GM23248 (cell line): ENCODE results near the gene KREMEN1. TPM values are rescaled to one million over a fixed set of nuclear protein-coding genes. Genes with fewer than 3 reads are reported as not detected.
"Not testable (repeated sequence)": the region's sequence is repeated elsewhere in the genome, so short reads cannot be mapped to it uniquely, and the experiment has no call there.

ENCODE experiments used
- DNase-seq: peaks from one replicate; pipeline ENCODE4 v3.0.0-alpha.2; 2015
- H2AFZ ChIP-seq: fragments of 200-600 bp; sonication (generic); 2 replicates; pipeline ENCODE4 v1.6.1; 2016; ENCODE audit warnings: antibody characterized with exemption
- H3F3A ChIP-seq: fragments of 200-600 bp; sonication (generic); 2 replicates; pipeline ENCODE4 v1.6.1; 2016; ENCODE audit warnings: mild to moderate bottlenecking, antibody characterized with exemption, mixed run types; ENCODE audit not compliant: insufficient read depth
- H3K27ac ChIP-seq: fragments of 200-600 bp; sonication (generic); 2 replicates; pipeline ENCODE4 v1.5.1; 2016; ENCODE audit warnings: mild to moderate bottlenecking
- H3K27me3 ChIP-seq: fragments of 200-600 bp; sonication (generic); replicated peaks from 2 replicates; pipeline ENCODE4 v1.6.1; 2016; ENCODE audit warnings: mild to moderate bottlenecking; ENCODE audit not compliant: insufficient read depth
- H3K36me3 ChIP-seq: fragments of 200-600 bp; sonication (generic); 2 replicates; pipeline ENCODE4 v1.6.1; 2016; ENCODE audit warnings: low read depth, mild to moderate bottlenecking
- H3K4me1 ChIP-seq: fragments of 200-600 bp; sonication (generic); 2 replicates; pipeline ENCODE4 v1.6.1; 2016; ENCODE audit warnings: mild to moderate bottlenecking; ENCODE audit not compliant: insufficient read depth
- H3K4me2 ChIP-seq: fragments of 200-600 bp; sonication (generic); one replicate; pipeline ENCODE4 v1.6.1; 2016; ENCODE audit warnings: mild to moderate bottlenecking; ENCODE audit not compliant: unreplicated experiment
- H3K4me3 ChIP-seq: fragments of 200-600 bp; sonication (generic); 2 replicates; pipeline ENCODE4 v1.5.1; 2016; ENCODE audit warnings: mild to moderate bottlenecking
- H3K79me2 ChIP-seq: fragments of 200-600 bp; sonication (generic); 2 replicates; pipeline ENCODE4 v1.6.1; 2016; ENCODE audit warnings: mild to moderate bottlenecking; ENCODE audit not compliant: insufficient read depth
- H3K9ac ChIP-seq: fragments of 200-600 bp; sonication (generic); 2 replicates; pipeline ENCODE4 v1.6.1; 2016; ENCODE audit warnings: mild to moderate bottlenecking
- H3K9me2 ChIP-seq: fragments of 200-600 bp; sonication (generic); 2 replicates; pipeline ENCODE4 v1.6.1; 2016; ENCODE audit warnings: mixed run types, mild to moderate bottlenecking, moderate library complexity; ENCODE audit not compliant: insufficient read depth
- H3K9me3 ChIP-seq: fragments of 200-600 bp; sonication (generic); one replicate; pipeline ENCODE4 v1.6.1; 2017; ENCODE audit warnings: low read depth
- H4K20me1 ChIP-seq: fragments of 200-600 bp; sonication (generic); 2 replicates; pipeline ENCODE4 v1.6.0; 2016; ENCODE audit not compliant: insufficient read depth
- EZH2 ChIP-seq: fragments of 200-600 bp; sonication (generic); IDR thresholded peaks from 2 replicates; pipeline ENCODE4 v1.6.1; 2018; ENCODE audit warnings: antibody characterized with exemption, mild to moderate bottlenecking; ENCODE audit not compliant: insufficient read depth, poor library complexity, severe bottlenecking
- EZH2phosphoT487 ChIP-seq: fragments of 200-600 bp; sonication (generic); IDR thresholded peaks from 2 replicates; pipeline ENCODE4 v1.6.1; 2018; ENCODE audit warnings: antibody characterized with exemption, moderate library complexity, mild to moderate bottlenecking, low read depth; ENCODE audit not compliant: insufficient read depth
- WGBS, 2 experiments: methylation state at CpG; one replicate each; pipeline ENCODE4 v1.1.6; 2015 to 2017; ENCODE audit warnings: low lambda C conversion rate in 2 of 2, low coverage in 1 of 2; ENCODE audit errors: missing lambda C conversion rate in 2 of 2; 5-methylcytosine and 5-hydroxymethylcytosine counted together
- in situ Hi-C: fragments of 300-500 bp; cut with MboI; formaldehyde crosslinking; loops from 2 replicates; pipeline ENCODE4 v1.15.0; 2020
- polyA plus RNA-seq: library from polyadenylated mRNA; unstranded; fragments of >200 nt; fragmentation: Nextera tagmentation; extraction: Ambion mirVana; gene quantifications from 2 replicates; pipeline ENCODE4 v1.2.1, GENCODE V29; 2016
- total RNA-seq: library from RNA; depleted of rRNA; stranded (reverse); fragments of >200 nt; shearing (Covaris generic); gene quantifications from 2 replicates; pipeline ENCODE4 v1.2.3, GENCODE V29; 2014

KREMEN1 gene
- total and polyA plus RNA-seq, 2 experiments from 2014 or later: 4.3 to 4.4 TPM

GRCh38 chr22:29117799-29118477 is 45.1 kb downstream of the KREMEN1 start:
- Histone ChIP-seq H3K36me3 (no peaks in the 10 kb centered on the region), H3K27ac (no peak overlapping the region), H3K4me1 (peaks cover 4% of the 10 kb centered on the region), H3F3A (peaks cover 7% of the 10 kb centered on the region; the same call in 1 of the 2 replicates), H3K4me2 (no peak overlapping the region), H3K9ac (no peak overlapping the region), H3K4me3 (no peak overlapping the region), H2AFZ (no peak overlapping the region), H4K20me1 (no peaks in the 10 kb centered on the region), H3K9me2 (no peaks in the 10 kb centered on the region), H3K9me3 (no peaks in the 10 kb centered on the region), H3K79me2 (no peaks in the 10 kb centered on the region), H3K27me3 (no peaks in the 10 kb centered on the region)
- in situ Hi-C loops: no loop called here
- DNase-seq: peak; percentile 48
- TF ChIP-seq EZH2phosphoT487 (no peak), EZH2 (no peak)
- 81 to 85% methylated on average over 6 of the region's 6 CpGs for WGBS, 2 experiments

- in situ Hi-C loops, H4K20me1 ChIP-seq, H3F3A ChIP-seq, DNase-seq, H3K9me2 ChIP-seq, H3K36me3 ChIP-seq, H3K27me3 ChIP-seq, H3K27ac ChIP-seq, H2AFZ ChIP-seq, H3K4me3 ChIP-seq, H3K9me3 ChIP-seq, H3K4me2 ChIP-seq, H3K9ac ChIP-seq, H3K4me1 ChIP-seq, H3K79me2 ChIP-seq: not testable (repeated sequence)
- WGBS, 2 experiments: 60 to 83% methylated on average over 4 to 6 of the region's 7 CpGs
Observed at GRCh38 chr22:29120098-29120912, 47.5 kb downstream of the KREMEN1 start.

- Histone ChIP-seq H3K4me1 (no peaks in the 10 kb centered on the region), H3K27ac (no peak overlapping the region), H3K79me2 (no peaks in the 10 kb centered on the region), H3K4me3 (no peak overlapping the region), H3F3A (no peaks in the 10 kb centered on the region), H3K9me3 (no peaks in the 10 kb centered on the region), H3K27me3 (no peaks in the 10 kb centered on the region), H2AFZ (no peak overlapping the region), H4K20me1 (no peaks in the 10 kb centered on the region), H3K9me2 (no peaks in the 10 kb centered on the region), H3K4me2 (no peak overlapping the region), H3K36me3 (no peaks in the 10 kb centered on the region), H3K9ac (no peak overlapping the region)
- DNase-seq: peak; percentile 44
- TF ChIP-seq EZH2 (no peak), EZH2phosphoT487 (no peak)
- 23 to 26% methylated on average over 5 of the region's 5 CpGs for WGBS, 2 experiments
- in situ Hi-C loops: no loop called here
Observed at GRCh38 chr22:29121124-29121523, 48.3 kb downstream of the KREMEN1 start.

- Histone ChIP-seq H3K27ac (no peak overlapping the region), H3K27me3 (no peaks in the 10 kb centered on the region), H3K4me3 (no peak overlapping the region), H3K9me2 (no peaks in the 10 kb centered on the region), H3K9ac (no peak overlapping the region), H3F3A (no peaks in the 10 kb centered on the region), H3K9me3 (no peaks in the 10 kb centered on the region), H3K36me3 (no peaks in the 10 kb centered on the region), H3K79me2 (no peaks in the 10 kb centered on the region), H3K4me2 (no peak overlapping the region), H3K4me1 (no peaks in the 10 kb centered on the region), H4K20me1 (no peaks in the 10 kb centered on the region), H2AFZ (no peak overlapping the region)
- in situ Hi-C loops: no loop called here
- TF ChIP-seq EZH2 (no peak), EZH2phosphoT487 (no peak)
- DNase-seq: no peak
Observed at GRCh38 chr22:29122041-29122440, 49.2 kb downstream of the KREMEN1 start.
